Measurements from ENCODE around the gene IFIT3.
"Not testable (repeated sequence)": the region's sequence is repeated elsewhere in the genome, so short reads cannot be mapped to it uniquely, and the experiment has no call there.

Gene IFIT3

DNA sequence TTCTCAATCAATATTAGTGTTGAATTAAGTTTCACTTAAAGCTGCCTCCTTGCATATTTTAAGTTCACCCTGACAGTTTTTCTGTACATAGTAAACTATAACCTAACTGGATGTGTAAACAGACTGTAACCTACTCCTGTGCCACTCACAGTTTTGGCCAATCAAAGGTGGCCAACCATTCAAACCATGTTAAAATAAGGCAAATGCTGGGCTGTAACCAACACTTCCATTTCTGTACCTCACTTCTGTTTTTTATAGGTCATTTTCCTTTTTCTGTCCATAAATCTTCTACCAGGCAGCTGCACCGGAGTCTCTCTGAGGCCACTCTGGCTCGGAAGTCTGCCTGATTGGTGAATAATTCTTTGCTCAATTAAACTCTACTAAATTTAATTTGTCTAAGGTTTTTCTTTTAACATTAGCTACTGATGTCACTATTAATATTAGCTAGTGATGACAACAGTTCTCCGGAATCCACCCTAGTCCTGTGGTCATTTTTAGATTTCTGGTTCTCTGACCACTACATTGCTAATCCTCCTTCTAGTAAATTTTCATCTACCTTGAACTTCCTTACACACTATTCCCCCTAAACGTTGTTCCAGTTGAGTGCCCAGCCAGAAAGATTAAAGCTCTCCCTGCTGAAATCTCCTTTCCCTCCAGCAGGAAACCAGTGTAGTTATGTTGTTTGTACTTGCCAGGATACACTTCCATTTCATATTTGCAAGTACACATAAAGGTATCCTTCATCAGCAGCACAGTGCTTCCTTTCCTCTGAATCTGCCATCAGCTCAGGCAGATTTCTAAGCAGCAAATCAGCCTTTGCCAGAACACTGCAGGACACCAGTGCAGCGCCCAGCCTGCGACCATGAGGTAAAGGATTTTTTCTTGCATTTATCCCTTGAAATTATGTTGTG is 44.5 kb upstream of the IFIT3 start:
- TF ChIP-seq, protein P1, sequence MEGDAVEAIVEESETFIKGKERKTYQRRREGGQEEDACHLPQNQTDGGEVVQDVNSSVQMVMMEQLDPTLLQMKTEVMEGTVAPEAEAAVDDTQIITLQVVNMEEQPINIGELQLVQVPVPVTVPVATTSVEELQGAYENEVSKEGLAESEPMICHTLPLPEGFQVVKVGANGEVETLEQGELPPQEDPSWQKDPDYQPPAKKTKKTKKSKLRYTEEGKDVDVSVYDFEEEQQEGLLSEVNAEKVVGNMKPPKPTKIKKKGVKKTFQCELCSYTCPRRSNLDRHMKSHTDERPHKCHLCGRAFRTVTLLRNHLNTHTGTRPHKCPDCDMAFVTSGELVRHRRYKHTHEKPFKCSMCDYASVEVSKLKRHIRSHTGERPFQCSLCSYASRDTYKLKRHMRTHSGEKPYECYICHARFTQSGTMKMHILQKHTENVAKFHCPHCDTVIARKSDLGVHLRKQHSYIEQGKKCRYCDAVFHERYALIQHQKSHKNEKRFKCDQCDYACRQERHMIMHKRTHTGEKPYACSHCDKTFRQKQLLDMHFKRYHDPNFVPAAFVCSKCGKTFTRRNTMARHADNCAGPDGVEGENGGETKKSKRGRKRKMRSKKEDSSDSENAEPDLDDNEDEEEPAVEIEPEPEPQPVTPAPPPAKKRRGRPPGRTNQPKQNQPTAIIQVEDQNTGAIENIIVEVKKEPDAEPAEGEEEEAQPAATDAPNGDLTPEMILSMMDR (IDR thresholded peaks at IDR 0.05; ENCODE audit: insufficient read depth, low read depth, low read length, missing control alignments): no peak
- H3K4me3 ChIP-seq (ENCODE audit: low read depth, low read length): no peak overlapping the region
- no peak for DNase-seq (ENCODE audit: low read depth)

DNA sequence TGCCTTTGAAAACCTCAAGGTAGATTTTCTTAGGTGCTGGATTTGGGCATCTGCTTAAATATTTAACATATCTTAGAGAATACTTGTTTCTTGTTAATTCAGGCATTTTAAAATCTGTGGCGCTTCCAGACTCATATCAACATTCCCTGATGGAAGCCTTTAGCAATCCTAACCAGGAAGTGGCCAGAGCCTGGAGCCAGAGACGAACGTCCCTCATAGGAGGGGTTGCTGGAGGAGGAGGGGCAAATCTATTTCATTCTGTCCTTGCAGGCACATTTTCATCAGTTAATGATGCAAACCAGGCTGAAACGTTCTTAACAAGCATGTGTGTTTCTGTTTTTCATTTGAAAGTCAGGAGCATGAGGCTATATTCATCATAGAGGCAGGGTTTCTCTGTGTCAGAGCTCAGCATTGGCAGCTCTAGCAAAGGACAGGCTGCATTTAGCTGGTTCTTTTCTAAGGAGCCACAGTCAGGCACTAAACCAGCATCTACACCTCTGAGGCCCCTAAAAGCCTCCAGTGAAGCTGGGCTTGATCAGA is 43.8 kb upstream of the IFIT3 start:
- TF ChIP-seq, protein P1 (IDR thresholded peaks at IDR 0.05; ENCODE audit: insufficient read depth, low read depth, low read length, missing control alignments): no peak
- H3K4me3 ChIP-seq (ENCODE audit: low read depth, low read length): no peak overlapping the region
- no peak for DNase-seq (ENCODE audit: low read depth)

DNA sequence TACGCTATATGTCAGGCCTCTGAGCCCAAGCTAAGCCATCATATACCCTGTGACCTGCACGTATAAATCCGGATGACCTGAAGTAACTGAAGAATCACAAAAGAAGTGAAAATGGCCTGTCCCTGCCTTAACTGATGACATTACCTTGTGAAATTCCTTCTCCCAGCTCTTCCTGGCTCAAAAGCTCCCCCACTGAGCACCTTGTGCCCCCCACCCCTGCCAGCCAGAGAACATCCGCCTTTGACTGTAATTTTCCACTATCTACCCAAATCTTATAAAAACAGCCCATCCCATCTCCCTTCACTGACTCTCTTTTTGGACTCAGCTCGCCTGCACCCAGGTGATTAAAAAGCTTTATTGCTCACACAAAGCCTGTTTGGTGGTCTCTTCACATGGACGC is 43.1 kb upstream of the IFIT3 start:
- H3K4me3 ChIP-seq (ENCODE audit: low read depth, low read length); DNase-seq (ENCODE audit: low read depth): not testable (repeated sequence)

DNA sequence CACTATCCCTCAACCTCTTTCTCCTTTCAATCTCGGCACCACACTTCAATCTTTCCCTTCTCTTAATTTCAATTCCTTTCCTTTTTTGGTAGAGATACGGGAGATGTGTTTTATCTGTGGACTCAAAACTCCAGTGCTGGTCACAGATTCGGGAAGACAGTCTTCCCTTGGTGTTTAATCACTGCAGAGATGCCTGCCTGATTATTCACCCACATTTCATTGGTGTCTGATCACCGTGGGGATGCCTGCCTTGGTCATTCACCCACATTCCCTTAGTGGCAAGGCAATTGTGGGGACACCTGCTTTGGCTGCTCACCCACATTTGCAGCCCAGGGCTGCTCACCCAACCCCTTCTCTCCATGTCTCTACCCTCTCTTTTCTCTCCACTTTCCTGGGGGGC is 42.5 kb upstream of the IFIT3 start:
- DNase-seq (ENCODE audit: low read depth): not testable (repeated sequence)

DNA sequence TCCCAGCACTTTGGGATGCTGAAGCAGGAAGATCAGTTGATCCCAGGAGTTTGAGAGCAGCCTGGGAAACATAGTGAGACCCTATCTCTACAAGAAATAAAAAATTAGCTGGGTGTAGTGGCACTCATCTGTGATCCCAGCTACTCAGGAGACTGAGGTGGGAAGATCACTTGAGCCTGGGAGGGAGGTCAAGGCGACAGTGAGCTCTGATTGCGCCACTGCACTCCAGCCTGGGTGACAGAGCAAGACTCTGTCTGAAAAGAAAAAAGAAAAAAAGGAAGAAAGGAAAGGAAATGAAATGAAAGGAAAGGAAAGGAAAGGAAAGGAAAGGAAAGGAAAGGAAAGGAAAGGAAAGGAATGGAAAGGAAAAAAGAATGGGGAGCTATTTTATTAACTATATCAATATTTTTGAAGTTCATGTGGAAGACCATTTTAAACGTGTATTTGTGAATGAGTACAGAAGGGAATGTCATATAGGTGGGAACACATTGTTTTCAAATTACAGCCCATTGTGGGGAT is 33.0 kb upstream of the IFIT3 start:
- no peak for DNase-seq (ENCODE audit: low read depth)
- no peak overlapping the region for H3K4me3 ChIP-seq (ENCODE audit: low read depth, low read length)
- TF ChIP-seq, protein P1 (IDR thresholded peaks at IDR 0.05; ENCODE audit: insufficient read depth, low read depth, low read length, missing control alignments): no peak

More for the DNA sequence above, 42.5 kb upstream of the IFIT3 start:
- not testable (repeated sequence) for H3K4me3 ChIP-seq (ENCODE audit: low read depth, low read length)

DNA sequence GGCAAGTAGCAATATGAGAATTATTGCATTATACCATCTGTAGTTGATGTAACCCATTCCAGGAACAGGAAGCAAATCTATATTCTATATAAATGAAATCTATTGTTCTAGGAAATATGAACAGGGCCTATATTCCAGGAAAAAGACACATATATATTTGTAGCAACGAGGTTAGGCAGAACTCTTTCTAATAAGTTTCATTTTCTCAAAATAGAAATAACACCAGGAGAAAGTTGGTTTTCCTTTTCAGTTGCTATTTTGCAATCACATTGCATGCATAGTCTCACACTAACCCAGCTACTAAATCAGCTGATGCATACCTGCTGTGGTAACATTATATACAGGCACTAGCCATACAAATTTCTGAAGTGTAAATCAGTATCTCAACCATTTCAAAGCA is 32.2 kb upstream of the IFIT3 start:
- TF ChIP-seq, protein P1 (IDR thresholded peaks at IDR 0.05; ENCODE audit: insufficient read depth, low read depth, low read length, missing control alignments): no peak
- no peak overlapping the region for H3K4me3 ChIP-seq (ENCODE audit: low read depth, low read length)
- DNase-seq (ENCODE audit: low read depth): peak; percentile 18

DNA sequence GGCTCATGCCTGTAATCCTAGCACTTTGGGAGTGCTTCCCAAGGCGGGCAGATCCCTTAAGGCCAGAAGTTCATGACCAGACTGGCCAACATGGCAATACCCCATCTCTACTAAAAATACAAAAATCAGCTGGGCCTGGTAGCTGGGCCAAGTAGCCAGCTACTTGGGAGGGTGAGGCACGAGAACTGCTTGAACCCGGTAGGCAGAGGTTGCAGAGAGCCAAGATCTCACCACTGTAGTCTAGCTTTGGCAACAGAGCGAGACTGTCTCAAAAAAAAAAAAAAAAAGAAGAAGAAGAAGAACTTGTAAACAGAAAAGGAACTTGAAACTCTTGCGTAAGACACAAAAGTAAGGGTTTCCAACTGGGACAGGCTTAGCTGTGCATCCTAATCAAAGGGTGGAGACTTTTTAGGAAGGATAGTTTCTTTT is 31.6 kb upstream of the IFIT3 start:
- no peak overlapping the region for H3K4me3 ChIP-seq (ENCODE audit: low read depth, low read length)
- TF ChIP-seq, protein P1 (IDR thresholded peaks at IDR 0.05; ENCODE audit: insufficient read depth, low read depth, low read length, missing control alignments): no peak
- DNase-seq (ENCODE audit: low read depth): peak; percentile 49
